ENCODE results near the gene C19orf33.
"Not testable (repeated sequence)": the region's sequence is repeated elsewhere in the genome, so short reads cannot be mapped to it uniquely, and the experiment has no call there.

The C19orf33 gene

DNA sequence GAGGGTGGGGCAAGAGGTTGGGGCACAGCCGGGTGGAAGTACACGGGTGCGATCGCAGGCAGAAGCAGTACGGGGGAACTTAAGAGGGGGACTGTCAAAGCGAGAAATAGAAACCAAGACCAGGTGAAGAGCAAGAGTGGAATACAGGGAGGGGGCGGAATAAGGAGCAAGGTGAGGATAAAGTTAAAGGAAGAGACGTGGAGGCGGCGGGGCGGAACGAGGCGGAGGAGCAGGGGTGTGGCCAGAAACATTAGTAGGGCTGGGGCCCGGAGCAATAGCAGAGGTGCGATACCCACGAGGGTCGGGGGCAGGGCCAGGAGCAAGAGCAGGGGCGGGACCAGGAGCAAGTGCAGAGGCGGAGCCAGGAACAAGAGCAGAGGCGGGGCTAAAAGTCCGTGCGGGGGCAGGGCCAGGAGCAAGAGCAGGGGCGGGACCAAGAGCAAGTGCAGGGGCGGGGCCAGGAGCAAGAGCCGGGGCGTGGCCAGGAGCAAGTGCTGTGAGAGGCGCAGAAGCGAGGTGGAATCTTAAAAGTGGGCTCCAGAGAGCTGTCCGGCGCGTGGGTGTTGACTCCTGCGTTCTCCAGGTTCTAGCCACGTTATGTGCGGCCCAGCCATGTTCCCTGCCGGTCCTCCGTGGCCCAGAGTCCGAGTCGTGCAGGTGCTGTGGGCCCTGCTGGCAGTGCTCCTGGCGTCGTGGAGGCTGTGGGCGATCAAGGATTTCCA is 32.7 kb downstream of the C19orf33 start:
- peak; percentile 88 to 96 for DNase-seq (ENCODE audit: extremely low read depth in 1 of 2, low read depth in 1 of 2)

DNA sequence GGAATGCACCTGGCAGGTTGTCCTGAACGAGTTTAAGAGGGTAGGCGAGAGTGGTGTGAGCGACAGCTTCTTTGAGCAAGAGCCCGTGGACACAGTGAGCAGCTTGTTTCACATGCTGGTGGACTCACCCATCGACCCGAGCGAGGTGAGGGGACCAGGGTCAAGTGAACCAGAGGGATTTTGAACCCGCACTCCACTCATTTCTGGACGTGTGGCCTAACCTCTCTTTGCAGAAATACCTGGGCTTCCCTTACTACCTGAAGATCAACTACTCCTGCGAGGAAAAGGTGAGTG is 33.3 kb downstream of the C19orf33 start:
- no peak for DNase-seq (ENCODE audit: extremely low read depth in 1 of 2, low read depth in 1 of 2)

DNA sequence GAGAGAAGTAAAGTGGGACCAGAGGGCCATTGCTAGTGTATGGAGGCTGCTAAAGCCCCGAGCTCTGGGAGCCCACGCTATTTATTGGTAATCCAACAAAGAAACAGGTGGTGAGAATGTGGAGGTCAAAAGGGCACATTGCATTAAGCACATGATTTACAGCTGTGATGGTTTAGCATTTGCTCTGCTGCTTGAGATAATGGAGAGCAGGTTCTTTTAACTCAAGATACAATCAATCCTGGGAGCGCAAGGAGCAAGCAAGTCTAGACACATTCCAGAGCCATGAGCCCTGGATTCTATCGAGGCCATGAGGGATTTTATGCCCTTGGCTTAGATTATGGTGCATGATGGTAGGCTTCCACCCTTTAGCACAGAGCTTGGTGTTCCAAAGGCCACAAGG is 35.0 kb downstream of the C19orf33 start:
- DNase-seq (ENCODE audit: extremely low read depth in 1 of 2, low read depth in 1 of 2), result not testable (repeated sequence)

DNA sequence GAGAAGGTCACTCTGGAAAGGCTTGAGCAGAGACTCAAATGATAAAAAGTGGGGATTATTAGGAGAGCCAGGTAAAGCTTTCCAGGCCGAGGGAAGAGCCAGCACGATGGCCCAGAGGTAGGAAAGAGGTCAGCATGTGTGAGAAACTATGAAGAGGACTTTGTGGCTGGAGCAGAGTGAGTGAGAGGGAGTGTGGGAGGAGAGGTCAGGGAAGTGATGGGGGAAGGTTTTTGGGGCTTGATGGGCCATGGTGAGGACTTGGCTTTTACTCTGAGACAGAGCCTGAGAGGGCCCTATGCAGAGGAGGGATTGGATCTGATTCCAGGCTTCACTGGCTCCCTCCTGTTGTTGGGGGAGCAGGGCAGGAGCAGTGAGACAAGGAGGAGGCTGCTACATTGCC is 36.9 kb downstream of the C19orf33 start:
- no peak for DNase-seq (ENCODE audit: extremely low read depth in 1 of 2, low read depth in 1 of 2)

DNA sequence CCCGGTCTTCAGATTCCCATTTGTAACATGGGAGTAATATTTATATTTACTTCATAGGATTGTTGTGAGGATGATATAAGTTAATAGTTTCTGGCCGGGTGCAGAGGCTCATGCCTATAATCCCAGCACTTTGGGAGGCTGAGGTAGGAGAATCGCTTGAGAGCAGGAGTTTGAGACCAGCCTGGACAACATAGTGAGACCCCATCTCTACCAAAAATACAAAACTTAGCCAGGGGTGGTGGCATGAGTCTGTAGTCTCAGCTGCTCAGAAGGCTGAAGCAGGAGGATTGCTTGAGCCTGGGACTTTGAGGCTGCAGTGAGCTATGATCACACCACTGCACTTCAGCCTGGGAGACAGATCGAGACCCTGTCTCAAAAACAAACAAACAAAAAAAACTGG is 42.8 kb downstream of the C19orf33 start:
- no peak for DNase-seq (ENCODE audit: extremely low read depth in 1 of 2, low read depth in 1 of 2)

DNA sequence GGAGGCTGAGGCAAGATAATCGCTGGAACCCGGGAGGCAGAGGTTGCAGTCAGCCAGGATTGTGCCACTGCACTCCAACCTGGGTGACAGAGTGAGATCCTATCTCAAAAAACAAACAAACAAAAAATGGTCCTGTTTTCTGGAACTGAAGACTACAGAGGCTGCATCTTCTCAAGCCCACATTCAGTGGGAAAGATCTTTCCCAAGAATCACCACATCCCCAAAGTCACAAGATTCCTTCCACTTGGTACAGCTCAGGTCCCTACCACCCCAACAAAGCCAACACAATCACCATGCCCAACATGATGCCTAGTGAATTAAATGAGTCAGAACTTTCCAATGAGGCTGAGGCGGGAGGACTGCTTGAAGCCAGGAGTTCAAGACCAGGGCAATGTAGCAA is 46.8 kb downstream of the C19orf33 start:
- DNase-seq (ENCODE audit: extremely low read depth in 1 of 2, low read depth in 1 of 2), result no peak

DNA sequence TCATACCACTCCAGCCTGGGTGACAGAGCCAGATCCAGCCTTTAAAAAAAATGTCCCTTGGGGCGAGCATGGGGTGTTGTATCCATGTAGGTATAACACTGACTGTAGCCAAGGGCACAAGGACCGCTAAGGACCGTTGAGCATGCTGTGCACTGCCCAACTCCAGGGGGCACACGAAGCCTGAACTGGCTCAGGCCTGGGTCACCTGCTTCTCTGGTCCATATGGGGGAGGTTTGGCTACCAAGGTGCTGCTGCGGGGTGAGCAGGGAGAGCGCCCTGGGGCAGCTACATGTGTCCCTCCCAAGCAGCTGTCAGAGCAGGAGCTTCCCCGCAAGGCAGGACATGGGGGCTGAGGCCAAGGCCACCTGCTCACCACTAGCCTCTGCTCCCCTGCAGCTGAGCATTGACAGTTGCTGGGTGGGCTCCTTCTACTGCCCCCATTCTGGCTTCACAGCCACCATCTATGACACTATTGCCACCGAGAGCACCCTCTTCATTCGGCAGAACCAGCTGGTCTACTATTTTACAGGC is 47.9 kb downstream of the C19orf33 start:
- no peak for DNase-seq (ENCODE audit: extremely low read depth in 1 of 2, low read depth in 1 of 2)

DNA sequence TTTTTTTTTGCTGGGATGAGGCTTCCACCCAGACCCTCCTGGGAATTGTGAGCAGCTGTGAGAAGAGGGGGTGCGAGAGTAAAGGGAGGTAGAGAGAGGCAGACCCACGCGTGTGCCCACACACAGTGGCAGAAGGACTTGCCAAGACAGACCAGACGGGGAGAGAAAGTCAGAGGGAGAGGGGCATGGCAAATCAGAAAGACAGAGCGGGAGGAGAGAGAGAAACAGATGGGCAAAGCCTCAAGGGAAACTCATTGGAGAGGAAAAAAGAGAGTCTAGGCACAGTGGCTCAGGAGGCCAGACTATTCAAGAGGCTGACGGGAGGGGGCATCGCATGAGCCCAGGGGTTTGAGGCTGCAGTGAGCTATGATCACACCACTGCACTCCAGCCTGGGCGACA is 48.6 kb downstream of the C19orf33 start:
- DNase-seq (ENCODE audit: extremely low read depth in 1 of 2, low read depth in 1 of 2), result no peak

Measured in stimulated activated CD8-positive, alpha-beta memory T cell treated with anti-CD3 and anti-CD28 coated beads, Interleukin-7, amount 100 ng/mL, for 48 hours (primary cell).